ENCODE results near the gene CDH26.
"Not testable (repeated sequence)": the region's sequence is repeated elsewhere in the genome, so short reads cannot be mapped to it uniquely, and the experiment has no call there.

The CDH26 gene

DNA sequence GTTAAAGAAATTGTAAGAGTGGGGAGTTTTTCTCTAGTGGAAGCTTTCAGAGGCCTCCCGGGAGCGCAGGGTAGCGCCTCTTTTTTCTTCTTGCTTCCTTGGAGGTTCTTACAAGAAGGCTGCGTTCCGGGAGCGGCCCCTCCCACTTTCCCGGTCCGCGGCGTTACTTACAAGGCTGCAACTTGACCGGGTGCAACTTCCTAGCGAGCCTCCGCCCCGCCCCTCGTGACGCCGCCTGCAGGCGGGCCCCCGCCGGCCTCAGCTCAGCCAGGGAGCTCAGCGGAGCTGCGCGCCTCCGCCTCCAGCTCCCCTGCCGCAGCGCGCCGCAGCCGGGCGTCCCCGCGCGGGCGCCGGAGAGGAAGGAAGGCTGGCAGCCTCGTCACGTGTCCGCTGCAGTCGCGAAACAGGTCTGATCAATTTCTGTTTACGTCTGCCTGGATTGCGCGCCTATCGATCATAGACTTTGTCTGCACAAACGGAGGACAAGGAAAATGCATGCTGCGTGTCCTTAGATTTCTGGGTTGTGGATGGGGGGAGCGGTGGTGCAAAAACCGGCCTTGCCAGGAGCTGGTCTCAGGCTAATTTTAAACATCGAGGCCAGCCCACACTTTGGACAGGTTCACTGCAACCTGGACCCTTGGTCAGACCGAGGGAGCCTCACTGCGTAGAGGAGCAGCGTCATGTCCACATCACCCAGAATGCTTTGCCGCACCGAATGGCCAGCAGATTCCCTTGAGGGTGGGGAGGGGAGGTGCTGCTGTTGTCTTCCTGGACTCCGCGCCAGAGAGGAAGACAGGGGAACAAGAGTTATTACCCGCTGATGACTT, 17.9 kb upstream of the CDH26 start, which contains the start of the genes FAM217B and PPP1R3D:
TSS of gene FAM217B (plus strand) at position 261 of the 827 bp plus-strand sequence. CDS start 3,555 bp downstream, outside the sequence.
TSS of gene PPP1R3D (minus strand) at position 177 of the 827 bp plus-strand sequence. CDS start 374 bp downstream, outside the sequence.
- DNase-seq, result peak; percentile 64 to 97 (median 91)

DNA sequence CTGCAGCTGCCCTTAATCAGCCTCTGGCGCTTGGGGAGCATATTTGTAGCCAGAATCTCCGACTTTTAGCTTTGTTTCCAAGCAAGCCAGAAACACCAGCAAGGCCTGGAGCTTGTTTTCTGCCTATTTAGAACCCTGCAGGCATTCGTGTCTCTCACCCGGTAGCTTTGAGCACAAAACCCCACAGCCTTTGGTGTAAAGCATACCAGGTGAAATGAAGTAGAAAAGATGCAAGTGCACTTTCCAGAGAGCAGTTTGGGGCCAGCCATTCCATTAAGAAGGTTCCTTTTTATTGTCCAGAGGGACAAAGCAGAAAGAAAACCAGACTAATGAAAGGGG, 17.3 kb upstream of the CDH26 start:
- peak in 4 of 58 donors; percentile 30 to 92 (median 86) for DNase-seq

DNA sequence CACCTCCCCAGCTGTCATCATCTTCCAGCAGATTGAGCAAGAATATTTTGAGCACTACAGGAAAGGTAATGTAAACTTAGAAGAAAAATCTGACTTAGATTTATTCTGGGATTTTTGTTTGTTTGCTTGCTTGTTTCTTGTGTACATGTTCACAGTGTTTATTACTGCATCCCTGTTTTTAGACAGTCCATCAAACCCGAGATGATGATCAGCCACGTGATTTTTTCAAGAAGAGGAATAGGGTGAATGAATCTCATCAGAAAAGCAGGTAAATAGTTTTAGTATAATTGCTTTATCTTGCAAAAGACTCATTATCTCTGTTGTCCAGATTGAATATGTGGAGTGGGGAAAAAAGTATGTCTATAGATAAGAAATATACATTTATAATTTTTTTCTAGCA, 16.0 kb upstream of the CDH26 start:
- DNase-seq, result no peak

DNA sequence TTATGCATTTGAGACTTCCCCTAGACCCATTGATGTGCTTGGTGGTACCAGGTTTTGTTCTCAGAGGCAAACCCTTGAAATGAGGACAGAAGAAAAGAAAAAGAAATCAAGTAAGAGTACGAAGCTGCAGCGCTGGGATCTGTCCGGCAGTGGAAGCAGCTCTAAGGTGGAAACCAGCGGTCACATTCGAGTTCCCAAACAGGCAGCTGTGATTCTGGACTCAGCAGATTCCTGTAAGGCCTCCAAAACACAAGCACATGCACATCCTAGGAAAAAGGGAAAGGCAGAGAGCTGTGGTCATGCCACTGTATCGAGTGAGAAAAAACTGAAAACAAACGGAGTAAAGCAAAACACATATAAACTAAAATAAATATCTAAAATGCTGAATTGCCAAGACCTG, 13.5 kb upstream of the CDH26 start:
- DNase-seq, result no peak

DNA sequence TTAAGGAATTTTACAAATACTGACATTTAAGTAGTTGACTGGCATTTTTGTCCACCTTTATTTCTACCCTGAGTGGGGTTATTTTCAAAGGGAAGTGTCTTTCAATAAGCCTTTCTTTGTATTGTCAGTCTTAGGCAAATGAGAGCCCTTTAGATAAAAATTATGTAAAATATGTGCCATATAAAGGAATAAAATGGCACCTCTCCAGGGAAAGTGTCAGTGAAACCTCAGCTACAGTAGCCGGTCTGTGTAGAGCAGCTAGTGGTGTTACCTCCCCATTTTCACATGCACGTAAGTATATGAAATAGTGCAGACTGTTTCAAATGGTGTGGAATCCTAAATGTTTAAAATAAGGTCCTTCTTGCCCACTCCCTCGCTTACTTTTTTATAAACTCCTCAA, 13.0 kb upstream of the CDH26 start:
- DNase-seq, result no peak

DNA sequence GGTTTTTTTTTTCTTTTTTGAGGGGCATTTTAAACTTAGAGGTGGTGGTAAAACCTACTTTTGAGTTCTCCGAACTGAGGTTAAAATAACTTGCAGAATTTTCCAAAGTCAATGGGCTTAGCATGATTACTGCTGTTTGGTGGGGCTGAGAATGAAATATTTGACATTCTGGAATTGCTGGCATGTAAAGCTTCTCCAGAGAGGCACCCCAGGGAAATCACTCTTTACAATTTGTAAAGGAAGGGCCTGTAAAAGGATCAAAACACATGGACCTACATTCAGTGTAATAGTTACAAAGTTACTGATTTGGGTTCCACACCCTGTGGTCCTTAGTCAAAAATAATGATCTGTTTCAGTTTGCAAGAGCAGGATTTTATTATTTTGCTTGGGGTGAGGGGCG, 12.5 kb upstream of the CDH26 start:
- DNase-seq, result no peak

DNA sequence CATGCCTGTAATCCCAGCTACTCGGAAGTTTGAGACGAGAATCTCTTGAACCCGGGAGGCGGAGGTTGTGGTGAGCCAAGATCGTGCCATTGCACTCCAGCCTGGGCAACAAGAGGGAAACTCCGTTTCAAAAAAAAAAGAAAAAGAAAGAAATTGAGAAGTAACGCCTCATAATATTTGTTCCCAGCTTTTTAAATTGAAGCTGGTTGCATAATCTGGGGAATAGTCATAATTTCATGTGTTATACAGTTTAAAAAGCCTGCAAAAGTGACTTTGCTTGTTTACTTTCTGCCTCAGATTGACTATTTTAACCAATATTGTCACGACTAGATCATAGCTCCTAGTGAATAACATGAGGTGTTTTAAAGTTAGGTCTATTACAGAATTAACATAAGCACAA, 10.8 kb upstream of the CDH26 start:
- DNase-seq, result no peak

DNA sequence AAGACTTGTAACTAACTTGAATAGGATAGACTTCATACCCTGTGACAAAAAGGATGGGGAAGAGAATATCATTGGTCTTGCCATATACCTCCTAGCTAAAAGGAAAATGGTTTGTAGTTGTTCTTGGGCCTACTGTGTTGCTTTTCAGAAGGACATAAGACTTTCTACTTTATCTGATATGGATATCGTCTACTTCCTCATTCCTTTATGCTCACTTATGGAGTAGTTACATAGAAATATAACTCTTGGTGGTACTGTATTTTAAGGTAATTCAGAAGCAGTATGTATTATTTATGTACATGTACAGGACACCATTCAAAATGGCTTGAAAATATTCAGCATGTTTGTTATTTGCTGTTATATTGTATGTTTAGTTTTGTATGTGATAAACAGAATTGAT, 10.0 kb upstream of the CDH26 start:
- no peak for DNase-seq

DNA sequence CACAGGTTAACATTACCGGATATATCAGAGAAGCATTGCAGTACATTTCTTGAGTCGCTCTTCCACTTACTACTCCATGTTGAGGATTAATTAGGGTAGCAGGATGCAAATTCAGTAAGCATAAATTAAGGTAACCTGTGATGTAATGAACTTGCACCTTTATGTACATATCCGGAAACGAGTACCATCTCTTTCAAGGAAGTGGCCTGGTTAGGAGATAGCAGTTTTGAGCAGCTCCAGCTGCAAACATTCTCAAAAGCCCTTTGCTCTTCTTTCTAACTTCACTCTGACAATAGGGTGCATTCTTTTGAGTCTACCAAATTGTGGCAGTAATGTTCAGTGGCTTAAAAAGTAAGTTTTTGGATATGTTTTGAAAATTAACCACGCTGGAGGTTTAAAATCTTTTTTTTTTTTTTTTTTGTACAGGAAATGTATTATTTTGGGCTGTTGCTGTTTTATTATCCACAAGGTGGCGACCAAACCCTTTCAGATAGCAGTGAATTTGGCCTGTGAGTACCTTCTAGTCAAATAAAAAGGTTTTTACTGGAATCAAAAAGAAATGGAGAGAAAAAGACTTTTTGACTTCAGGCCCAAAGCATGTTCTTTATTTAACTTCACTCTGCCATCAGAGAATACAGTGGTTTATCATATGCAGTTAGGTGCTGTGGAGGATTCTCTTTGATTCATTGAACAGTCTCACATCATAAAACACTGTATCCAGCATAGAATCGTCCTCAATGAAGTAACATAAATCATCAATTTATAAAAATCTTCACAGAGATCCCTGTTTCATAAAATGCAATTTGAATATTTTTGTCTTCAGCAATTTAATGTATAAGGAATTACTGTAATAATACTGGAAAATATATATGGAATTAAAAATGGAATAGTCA, 9.1 kb upstream of the CDH26 start:
- peak in 5 of 58 donors; percentile 6 to 44 (median 27) for DNase-seq

DNA sequence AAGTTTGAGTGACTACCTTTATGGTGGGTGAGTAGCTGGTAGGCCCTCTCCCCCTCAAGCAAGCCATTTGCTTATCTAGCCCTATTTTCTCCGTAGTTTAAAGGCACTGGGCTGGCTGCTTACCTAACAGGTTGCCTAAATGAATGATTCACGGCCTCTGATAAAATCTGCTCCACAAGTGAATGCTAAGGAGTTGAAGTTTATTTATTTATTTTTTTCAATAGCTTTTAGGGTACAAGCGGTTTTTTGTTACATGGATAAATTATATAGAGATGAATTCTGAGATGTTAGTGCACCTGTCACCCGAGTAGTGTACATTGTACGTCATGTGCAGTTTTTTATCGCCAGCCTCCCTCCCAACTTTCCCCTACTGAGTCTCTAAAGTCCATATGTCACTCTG, 8.3 kb upstream of the CDH26 start:
- DNase-seq, result no peak

DNA sequence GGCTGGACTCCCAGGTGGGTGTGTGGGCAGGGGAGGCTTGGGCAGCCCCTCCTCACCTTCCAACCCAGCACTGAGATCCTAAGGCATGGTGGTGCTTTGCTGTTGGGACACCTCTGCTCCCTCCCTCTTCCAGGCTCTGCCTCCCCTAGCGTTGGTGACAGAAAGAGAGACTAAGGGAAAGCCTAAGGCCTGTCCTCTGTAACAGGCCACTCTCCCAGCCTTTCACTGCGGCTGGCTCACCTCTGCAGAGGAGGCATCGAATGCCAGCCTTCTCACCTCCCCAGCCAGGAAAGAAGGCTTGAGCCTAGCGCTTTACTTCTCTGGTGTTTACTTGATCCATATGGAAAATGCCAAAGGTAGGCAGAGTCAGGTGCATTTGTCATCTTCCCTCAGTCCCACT, 3.5 kb upstream of the CDH26 start:
- DNase-seq, result no peak

DNA sequence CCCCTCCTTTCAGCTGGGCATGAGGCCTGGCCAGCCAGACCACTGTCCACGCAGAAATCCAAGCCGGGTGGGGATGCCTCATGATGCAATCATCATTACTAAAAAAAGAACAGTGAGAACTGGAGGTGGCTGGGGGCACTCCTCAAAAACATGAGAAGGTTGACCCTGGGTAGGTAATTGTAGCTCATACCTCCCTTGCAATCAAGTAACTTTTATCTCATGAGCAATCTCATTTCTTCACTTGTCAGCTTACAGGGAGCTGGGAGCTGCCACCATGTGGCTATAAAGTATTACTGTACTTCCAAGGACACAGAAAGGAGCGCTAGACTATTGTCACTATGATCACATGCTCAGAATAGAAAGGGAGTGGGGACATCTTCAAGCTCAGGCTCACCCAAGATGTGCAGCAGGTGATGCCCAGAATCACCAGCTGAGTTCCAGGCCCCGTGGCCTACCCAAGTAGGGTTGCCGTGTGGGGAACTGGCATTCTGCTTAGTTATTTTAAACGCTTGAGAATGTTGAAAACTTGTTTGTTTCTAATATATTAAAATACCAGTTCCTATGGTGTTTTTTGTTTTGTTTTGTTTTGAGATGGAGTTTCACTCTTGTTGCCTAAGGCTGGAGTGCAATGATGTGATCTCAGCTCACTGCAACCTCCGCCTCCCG, 3.0 kb upstream of the CDH26 start:
- peak in 8 of 58 donors; percentile 11 to 74 (median 24) for DNase-seq

DNA sequence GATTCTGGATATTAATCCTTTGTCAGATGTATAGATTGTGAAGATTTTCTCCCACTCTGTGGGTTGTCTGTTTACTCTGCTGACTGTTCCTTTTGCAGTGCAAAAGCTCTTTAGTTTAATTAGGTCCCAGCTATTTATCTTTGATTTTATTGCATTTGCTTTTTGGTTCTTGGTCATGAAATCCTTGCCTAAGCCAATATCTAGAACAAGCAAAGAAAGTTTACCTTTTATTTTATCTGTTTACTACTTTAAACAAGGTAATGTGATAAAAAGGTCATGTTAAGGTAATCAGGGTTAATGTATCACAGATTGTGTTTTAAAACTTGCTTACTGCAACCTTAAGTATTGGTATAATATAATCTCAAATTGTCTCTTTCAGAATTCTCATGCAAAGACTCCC, 655 bp upstream of the CDH26 start:
- DNase-seq, result not testable (repeated sequence)

DNA sequence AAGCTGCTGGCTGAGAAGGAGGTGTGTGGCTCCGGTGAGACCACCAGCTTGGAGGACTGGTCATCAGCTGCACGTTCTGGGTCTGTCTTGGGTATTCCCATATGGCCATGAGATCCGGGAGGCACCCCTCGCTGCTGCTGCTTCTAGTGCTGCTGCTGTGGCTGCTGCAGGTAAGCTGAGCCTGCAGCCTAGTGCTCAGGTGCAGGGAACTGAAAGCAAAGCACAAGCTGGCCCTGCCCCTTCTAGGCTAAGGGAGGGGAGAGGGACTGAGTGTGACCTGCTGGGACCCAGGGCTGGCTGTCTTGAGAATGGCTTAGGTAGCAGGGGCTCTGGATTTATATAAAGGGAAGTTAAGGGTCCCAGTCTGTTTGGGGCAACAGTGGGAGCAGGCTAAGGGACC, 403 bp downstream of the CDH26 start:
- DNase-seq, result no peak

DNA sequence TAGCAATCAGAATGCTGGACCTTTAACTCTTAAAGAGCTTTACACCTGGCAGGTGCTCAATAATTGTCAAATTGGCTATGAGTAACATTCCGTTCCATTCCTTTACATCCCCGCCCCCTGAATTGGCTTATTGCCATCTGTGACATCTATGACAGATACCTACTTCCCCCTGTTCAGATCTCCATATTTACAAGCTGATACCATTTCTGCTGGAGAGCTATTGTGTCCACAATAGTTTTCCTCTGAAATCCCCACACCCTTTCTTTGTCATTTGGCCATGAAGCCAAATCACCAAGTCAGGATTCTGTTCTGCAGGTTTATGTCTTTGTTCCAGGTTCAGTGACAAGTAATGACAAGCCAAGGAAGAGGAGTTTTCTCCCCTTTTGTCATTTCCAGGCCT, 3.2 kb downstream of the CDH26 start:
- no peak for DNase-seq

DNA sequence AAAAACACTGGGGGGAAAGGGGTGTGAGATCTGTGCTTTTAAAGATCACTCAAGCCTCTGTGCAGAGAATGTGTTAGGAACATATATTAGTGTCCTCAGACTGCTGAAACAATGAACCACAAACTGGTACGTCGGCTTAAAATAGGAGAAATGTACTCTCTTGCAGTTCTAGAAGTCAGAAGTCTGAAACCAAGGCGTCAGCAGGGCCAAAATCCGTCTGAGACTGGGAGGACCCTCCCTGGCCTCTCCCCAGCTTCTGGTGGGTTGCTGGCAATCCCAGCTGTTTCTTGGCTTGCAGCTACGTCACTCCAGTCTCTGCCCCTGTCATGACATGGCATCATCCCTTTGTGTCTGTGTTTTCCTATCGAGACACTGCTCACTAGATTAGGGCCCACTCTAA, 3.9 kb downstream of the CDH26 start:
- no peak for DNase-seq

DNA sequence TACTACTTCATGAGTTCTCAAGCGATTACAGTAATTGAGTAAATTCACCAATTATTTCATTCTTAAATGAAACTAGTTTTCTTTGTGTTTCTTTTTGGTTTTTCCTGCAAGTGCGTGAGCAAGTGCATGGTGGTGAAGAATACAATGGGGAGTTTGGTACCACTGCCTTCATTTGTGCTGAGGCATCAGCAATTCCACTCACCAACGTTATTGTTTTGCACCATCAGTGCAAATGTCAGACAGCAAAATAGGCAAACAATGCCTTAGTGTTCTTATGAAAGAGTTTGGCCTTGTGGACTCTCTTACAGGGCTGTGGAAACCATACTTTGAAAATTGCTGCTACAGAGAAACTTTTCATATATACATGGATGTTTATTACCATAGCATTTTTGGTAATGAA, 8.2 kb downstream of the CDH26 start:
- peak in 10 of 58 donors; percentile 13 to 78 (median 32) for DNase-seq

DNA sequence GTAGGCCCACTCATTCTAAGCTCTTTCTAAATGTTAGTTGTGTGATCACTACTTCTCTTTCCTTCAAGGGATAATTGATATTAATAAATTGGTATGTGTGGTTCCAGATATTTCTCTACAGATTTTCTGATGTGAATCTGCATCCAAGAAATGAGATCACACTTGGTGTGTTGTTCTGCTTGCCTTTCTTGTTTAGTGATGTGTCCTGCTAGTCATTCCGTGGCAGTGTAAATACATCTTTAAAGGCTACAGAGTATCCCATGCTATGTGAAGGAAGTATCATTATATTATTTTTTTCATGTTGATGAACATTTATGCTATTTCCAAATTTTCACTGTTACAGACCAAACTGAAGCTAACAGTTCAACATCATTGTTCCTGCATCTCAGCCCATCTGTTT, 13.2 kb downstream of the CDH26 start:
- DNase-seq, result no peak

DNA sequence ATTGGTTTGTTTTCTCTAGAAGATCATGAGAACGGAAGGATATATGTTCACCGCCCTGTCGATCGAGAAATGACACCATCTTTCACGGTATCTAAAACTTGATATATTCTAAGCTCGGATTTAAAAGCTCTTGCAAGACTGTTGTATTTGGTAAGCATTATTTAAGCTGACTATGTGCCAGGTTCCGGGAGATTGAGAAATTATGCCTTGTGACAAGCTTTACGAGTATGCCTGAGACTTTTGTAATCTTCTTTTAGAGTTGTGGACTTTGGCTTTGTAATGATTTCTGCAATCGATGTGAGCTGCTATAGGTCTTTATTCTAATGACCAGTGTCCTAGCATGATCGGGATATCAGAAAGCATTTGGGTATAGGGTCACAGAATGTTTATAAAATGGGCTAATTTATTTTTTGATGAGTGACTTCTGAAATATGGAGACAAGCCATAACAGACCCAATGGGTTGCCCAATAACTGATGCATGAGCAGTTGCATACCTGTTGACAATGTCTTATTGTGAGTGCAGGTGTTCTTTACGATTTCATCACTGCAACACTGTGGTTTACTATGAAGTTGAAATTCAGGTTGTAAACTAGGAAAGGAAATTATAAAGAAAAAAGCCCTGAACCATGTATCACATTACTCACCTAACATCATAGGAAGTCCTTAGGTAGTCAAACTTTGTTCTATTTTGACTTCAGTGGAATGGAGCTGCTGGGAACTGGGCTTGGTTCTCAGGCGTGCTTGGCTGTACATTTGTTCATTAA, 14.0 kb downstream of the CDH26 start:
- DNase-seq, result no peak

DNA sequence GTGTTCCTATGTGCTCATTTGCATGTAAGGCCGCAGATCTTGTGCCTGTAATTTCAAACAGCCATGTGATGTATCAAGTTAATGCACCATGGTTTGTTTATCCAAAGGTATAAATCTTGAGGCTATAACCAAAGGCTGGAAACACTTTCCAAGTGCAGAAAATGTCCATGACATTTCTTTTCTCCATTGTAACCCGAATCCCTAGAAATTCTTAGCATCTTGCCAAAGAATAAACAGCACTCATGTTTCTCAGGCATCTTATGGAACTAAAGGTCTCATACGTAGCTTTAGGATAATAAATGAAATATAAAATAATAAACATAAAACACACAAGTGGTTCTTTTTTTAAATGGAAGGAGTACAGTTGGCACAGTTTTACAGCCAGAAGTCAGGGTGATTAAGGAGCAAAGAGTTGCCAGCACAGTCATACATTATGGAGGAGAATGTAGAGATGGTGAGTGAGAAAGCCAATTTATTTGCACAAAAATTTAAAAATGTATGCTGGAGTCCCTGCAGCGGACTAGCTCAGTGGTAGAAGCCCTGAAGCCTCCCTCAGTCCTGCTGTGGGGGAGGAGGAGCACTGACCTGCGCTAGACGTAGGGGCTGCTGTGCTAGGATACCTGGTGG, 18.0 kb downstream of the CDH26 start:
- DNase-seq, result no peak
